Daoy (cell line): ENCODE results near the gene LILRA2. TPM values are rescaled to one million over a fixed set of nuclear protein-coding genes. Genes with fewer than 3 reads are reported as not detected.
A peak's percentile ranks its signal among the peaks of the same experiment; 100 is the strongest.
"Not testable (repeated sequence)": the region's sequence is repeated elsewhere in the genome, so short reads cannot be mapped to it uniquely, and the experiment has no call there.

Source experiments
- DNase-seq: peaks from one replicate; pipeline ENCODE4 v3.0.0-alpha.2; 2015; ENCODE audit warnings: low read depth
- total RNA-seq: library from RNA; depleted of rRNA; stranded (reverse); fragments of >200 nt; shearing (Covaris generic); gene quantifications from 2 replicates; pipeline ENCODE4 v1.2.3, GENCODE V29; 2014

LILRA2 gene
- total RNA-seq, 1 experiment from 2014 or later = not detected

- no peak for DNase-seq
Observed at GRCh38 chr19:54609356-54609791, 35.8 kb downstream of the LILRA2 start.

- no peak for DNase-seq
Observed at GRCh38 chr19:54612428-54612827, 38.8 kb downstream of the LILRA2 start.

GRCh38 chr19:54614726-54615125 is 41.1 kb downstream of the LILRA2 start:
- DNase-seq = no peak

GRCh38 chr19:54616057-54616456 is 42.5 kb downstream of the LILRA2 start:
- no peak for DNase-seq

- DNase-seq = no peak
Observed at GRCh38 chr19:54616821-54617560, 43.4 kb downstream of the LILRA2 start.

- no peak for DNase-seq
Observed at GRCh38 chr19:54620464-54620863, 46.9 kb downstream of the LILRA2 start.

- no peak for DNase-seq
Observed at GRCh38 chr19:54622431-54622830, 48.8 kb downstream of the LILRA2 start.

GRCh38 chr19:54624234-54624633 is 50.6 kb downstream of the LILRA2 start:
- DNase-seq = not testable (repeated sequence)

- not testable (repeated sequence) for DNase-seq
Observed at GRCh38 chr19:54624934-54625730, 51.5 kb downstream of the LILRA2 start.

GRCh38 chr19:54626757-54627156 is 53.2 kb downstream of the LILRA2 start:
- DNase-seq = no peak

- DNase-seq = not testable (repeated sequence)
Observed at GRCh38 chr19:54627912-54628311, 54.3 kb downstream of the LILRA2 start.

- not testable (repeated sequence) for DNase-seq
Observed at GRCh38 chr19:54630262-54630661, 56.7 kb downstream of the LILRA2 start, which contains the start of gene LILRB1. Gene LILRB1 (plus strand): TSS chr19:54630484. CDS start chr19:54631074, 590 bp downstream.

GRCh38 chr19:54630782-54631181 is 57.2 kb downstream of the LILRA2 start:
- DNase-seq = no peak

- DNase-seq = not testable (repeated sequence)
Observed at GRCh38 chr19:54631489-54632337, 58.1 kb downstream of the LILRA2 start.

GRCh38 chr19:54632517-54632916 is 58.9 kb downstream of the LILRA2 start:
- not testable (repeated sequence) for DNase-seq

- DNase-seq = no peak
Observed at GRCh38 chr19:54633401-54633800, 59.8 kb downstream of the LILRA2 start.

- DNase-seq = peak; percentile 30
Observed at GRCh38 chr19:54636081-54636480, 62.5 kb downstream of the LILRA2 start.

GRCh38 chr19:54638683-54639082 is 65.1 kb downstream of the LILRA2 start:
- DNase-seq = no peak
